Fibroblast of villous mesenchyme (primary cell): ENCODE results near the gene IRAK1BP1. TPM values are rescaled to one million over a fixed set of nuclear protein-coding genes. Genes with fewer than 3 reads are reported as not detected.

Source experiments
- DNase-seq: peaks from one replicate; pipeline ENCODE4 v3.0.0-alpha.2; 2010; ENCODE audit warnings: low read depth
- H3K4me3 ChIP-seq: 2 replicates; pipeline ENCODE4 v1.5.1; 2011; ENCODE audit warnings: low read depth, mild to moderate bottlenecking, low read length
- CTCF ChIP-seq: IDR thresholded peaks from 2 replicates; pipeline ENCODE4 v1.5.1; 2012; ENCODE audit warnings: low read depth, mild to moderate bottlenecking, low read length; ENCODE audit not compliant: insufficient read depth
- total RNA-seq: library from RNA; depleted of rRNA; stranded (reverse); fragments of >200 nt; gene quantifications from 2 replicates; pipeline ENCODE4 v1.2.3, GENCODE V29; 2012

IRAK1BP1 gene
- total RNA-seq, 1 donor, result 6.5 TPM

GRCh38 chr6:78935553-78935952 lies 68.2 kb downstream of the IRAK1BP1 start:
- no peak for DNase-seq
- H3K4me3 ChIP-seq, result no peak overlapping the region
- TF ChIP-seq CTCF, result no peak

GRCh38 chr6:78936515-78936914 lies 69.2 kb downstream of the IRAK1BP1 start:
- DNase-seq, result no peak
- TF ChIP-seq CTCF, result no peak
- no peak overlapping the region for H3K4me3 ChIP-seq

- DNase-seq, result peak; percentile 43
- no peak overlapping the region for H3K4me3 ChIP-seq
- no peak for TF ChIP-seq CTCF
Measured at GRCh38 chr6:78942446-78942845, 75.1 kb downstream of the IRAK1BP1 start.

- peak overlapping the region; percentile 33 for H3K4me3 ChIP-seq
- DNase-seq, result peak; percentile 38
- TF ChIP-seq CTCF, result no peak
Measured at GRCh38 chr6:78947529-78947928, 80.2 kb downstream of the IRAK1BP1 start.

GRCh38 chr6:78947962-78948361 lies 80.6 kb downstream of the IRAK1BP1 start:
- no peak for TF ChIP-seq CTCF
- DNase-seq, result peak; percentile 69
- H3K4me3 ChIP-seq, result peak overlapping the region; percentile 33

GRCh38 chr6:78948785-78949184 lies 81.4 kb downstream of the IRAK1BP1 start:
- H3K4me3 ChIP-seq, result no peak overlapping the region

More at GRCh38 chr6:78948785-78949184, 81.4 kb downstream of the IRAK1BP1 start:
- no peak for DNase-seq
- no peak for TF ChIP-seq CTCF
